Esophagus muscularis mucosa (tissue), 4 donors: ENCODE results near the gene KIF17.

Experiments
- EP300 ChIP-seq: sonication (generic); formaldehyde crosslinking; IDR thresholded peaks from one replicate; pipeline ENCODE4 v1.6.1; 2017; ENCODE audit warnings: antibody characterized with exemption
- POLR2A ChIP-seq: fragments of 450-650 bp; IDR thresholded peaks from one replicate; pipeline ENCODE4 v1.6.1; 2017; ENCODE audit warnings: antibody characterized with exemption, moderate library complexity, mild to moderate bottlenecking, low read depth
- POLR2AphosphoS5 ChIP-seq, 2 donors: sonication (generic); formaldehyde crosslinking; IDR thresholded peaks; one replicate each; pipeline ENCODE4 v1.6.1; 2017; ENCODE audit warnings: antibody characterized with exemption in 2 of 2
- TF ChIP-seq, protein P1 (sequence below), 3 experiments: fragments of 200-600 bp in 2 of 3; fragments of 450-650 bp in 1 of 3; sonication (generic) in 2 of 3; IDR thresholded peaks; one replicate each; pipeline ENCODE4 v1.5.1; 2017 to 2019; ENCODE audit warnings: antibody characterized with exemption in 3 of 3, mild to moderate bottlenecking in 2 of 3, moderate library complexity in 1 of 3

DNA sequence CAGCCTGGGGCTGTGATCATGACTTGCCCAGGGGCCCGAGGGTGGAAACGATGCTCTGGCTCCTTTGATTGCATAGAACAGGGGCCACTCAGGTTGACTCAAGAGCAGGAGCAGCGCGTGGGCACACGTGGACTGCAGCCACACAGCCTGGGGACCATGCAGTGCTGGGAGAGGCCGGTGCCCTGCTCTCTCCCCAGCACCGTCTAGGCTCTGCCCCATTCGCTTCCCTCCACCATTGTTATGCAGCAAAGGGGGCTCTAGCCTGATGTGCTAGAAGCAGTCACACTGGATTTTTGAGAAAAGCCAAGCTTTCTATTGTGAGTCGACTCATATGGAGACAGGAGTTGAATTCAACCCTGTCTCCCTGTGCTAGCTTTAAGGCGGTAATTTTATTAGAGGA, 75.8 kb downstream of the KIF17 start:
- TF ChIP-seq, protein P1, sequence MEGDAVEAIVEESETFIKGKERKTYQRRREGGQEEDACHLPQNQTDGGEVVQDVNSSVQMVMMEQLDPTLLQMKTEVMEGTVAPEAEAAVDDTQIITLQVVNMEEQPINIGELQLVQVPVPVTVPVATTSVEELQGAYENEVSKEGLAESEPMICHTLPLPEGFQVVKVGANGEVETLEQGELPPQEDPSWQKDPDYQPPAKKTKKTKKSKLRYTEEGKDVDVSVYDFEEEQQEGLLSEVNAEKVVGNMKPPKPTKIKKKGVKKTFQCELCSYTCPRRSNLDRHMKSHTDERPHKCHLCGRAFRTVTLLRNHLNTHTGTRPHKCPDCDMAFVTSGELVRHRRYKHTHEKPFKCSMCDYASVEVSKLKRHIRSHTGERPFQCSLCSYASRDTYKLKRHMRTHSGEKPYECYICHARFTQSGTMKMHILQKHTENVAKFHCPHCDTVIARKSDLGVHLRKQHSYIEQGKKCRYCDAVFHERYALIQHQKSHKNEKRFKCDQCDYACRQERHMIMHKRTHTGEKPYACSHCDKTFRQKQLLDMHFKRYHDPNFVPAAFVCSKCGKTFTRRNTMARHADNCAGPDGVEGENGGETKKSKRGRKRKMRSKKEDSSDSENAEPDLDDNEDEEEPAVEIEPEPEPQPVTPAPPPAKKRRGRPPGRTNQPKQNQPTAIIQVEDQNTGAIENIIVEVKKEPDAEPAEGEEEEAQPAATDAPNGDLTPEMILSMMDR (IDR thresholded peaks at IDR 0.05) = no peak
- no peak for TF ChIP-seq POLR2AphosphoS5 (IDR thresholded peaks at IDR 0.05)
- no peak for TF ChIP-seq POLR2A
- no peak for TF ChIP-seq EP300
